ENCODE results near the gene CYB561. TPM values are rescaled to one million over a fixed set of nuclear protein-coding genes. Genes with fewer than 3 reads are reported as not detected.

Gene CYB561
- total and polyA plus RNA-seq, 2 experiments from 2014 or later = 13.7 to 30.9 TPM

- H3K36me3 Mint-ChIP-seq (ENCODE audit: low read depth) = peaks cover 7% of the 10 kb centered on the region; the same call in 2 of the 3 replicates
- H3K36me3 ChIP-seq (ENCODE audit: insufficient read depth) = no peaks in the 10 kb centered on the region
- no peak overlapping the region for H2AFZ ChIP-seq
- no peak overlapping the region for H3K27ac Mint-ChIP-seq
- no peaks in the 10 kb centered on the region for H3K79me2 ChIP-seq (replicated peaks; ENCODE audit: insufficient read depth)
- no peak for DNase-seq (ENCODE audit: low spot score)
- H4K20me1 ChIP-seq (replicated peaks; ENCODE audit: insufficient read depth) = no peaks in the 10 kb centered on the region
- peaks cover 11% of the 10 kb centered on the region for H3K4me1 Mint-ChIP-seq
- no peaks in the 10 kb centered on the region for H3F3A ChIP-seq (replicated peaks; ENCODE audit: low read depth)
- H3K27ac ChIP-seq (ENCODE audit: low read depth) = no peak overlapping the region
- no peaks in the 10 kb centered on the region for H3K27me3 ChIP-seq (ENCODE audit: insufficient read depth)
- no peak overlapping the region for H3K4me3 Mint-ChIP-seq
- no peak for ATAC-seq
- H3K4me2 ChIP-seq = no peak overlapping the region
- H3K27me3 Mint-ChIP-seq (ENCODE audit: insufficient read depth, low read depth, poor library complexity) = no peaks in the 10 kb centered on the region
- H3K4me1 ChIP-seq (ENCODE audit: insufficient read depth) = 0 out of 2 replicates have a peak, but pooled peaks cover 5% of the 10 kb centered on the region
- no peak for TF ChIP-seq ZNF331 (CRISPR knock-in tag; IDR thresholded peaks at IDR 0.05; ENCODE audit: low read depth)
- TF ChIP-seq CTCF (conservative IDR thresholded peaks at IDR 0.05; ENCODE audit: low read depth in 2 of 2) = no peak
- TF ChIP-seq ZNF462 (CRISPR knock-in tag; IDR thresholded peaks at IDR 0.05) = no peak
- no peak for TF ChIP-seq POLR2AphosphoS5 (IDR thresholded peaks at IDR 0.05; ENCODE audit: low read depth)
- no peak for TF ChIP-seq JUNB (IDR thresholded peaks at IDR 0.05; ENCODE audit: unreplicated experiment)
- H3K9me3 Mint-ChIP-seq = no peaks in the 10 kb centered on the region
- no peak overlapping the region for H3K4me3 ChIP-seq
- H3K9me2 ChIP-seq (ENCODE audit: insufficient read depth) = no peaks in the 10 kb centered on the region
Observed at GRCh38 chr17:63418540-63418939, 27.6 kb downstream of the CYB561 start.

Measured in GM23338 (cell line).